Measurements from ENCODE around the gene CHST12.

CHST12 gene

DNA sequence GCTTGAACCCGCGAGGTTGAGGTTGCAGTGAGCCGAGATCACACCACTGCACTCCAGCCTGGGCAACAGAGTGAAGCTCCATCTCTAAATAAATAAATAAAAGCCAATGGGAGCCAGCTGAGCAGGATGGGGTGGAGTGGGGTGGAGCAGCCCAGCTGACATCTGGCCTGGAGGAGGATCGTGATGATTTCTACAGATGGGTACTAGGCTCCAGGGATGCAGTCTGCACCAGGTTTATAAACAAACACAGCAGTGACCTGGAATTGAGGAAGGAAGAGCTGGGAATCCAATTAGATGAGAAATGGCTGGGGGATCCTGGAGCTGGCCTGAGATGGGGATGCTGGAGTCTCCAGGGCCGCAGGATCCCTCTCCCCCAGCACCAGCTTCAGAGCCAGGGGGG, 80.1 kb downstream of the CHST12 start:
- DNase-seq, result no peak

GRCh38 chr7:2484868-2485267, 81.5 kb downstream of the CHST12 start:
- no peak for DNase-seq

GRCh38 chr7:2487586-2488271, 84.3 kb downstream of the CHST12 start:
- no peak for DNase-seq

- no peak for DNase-seq
These were observed 84.8 kb downstream of the CHST12 start for GRCh38 chr7:2488272-2488645.

GRCh38 chr7:2488681-2489080, 85.3 kb downstream of the CHST12 start:
- DNase-seq, result no peak

DNA sequence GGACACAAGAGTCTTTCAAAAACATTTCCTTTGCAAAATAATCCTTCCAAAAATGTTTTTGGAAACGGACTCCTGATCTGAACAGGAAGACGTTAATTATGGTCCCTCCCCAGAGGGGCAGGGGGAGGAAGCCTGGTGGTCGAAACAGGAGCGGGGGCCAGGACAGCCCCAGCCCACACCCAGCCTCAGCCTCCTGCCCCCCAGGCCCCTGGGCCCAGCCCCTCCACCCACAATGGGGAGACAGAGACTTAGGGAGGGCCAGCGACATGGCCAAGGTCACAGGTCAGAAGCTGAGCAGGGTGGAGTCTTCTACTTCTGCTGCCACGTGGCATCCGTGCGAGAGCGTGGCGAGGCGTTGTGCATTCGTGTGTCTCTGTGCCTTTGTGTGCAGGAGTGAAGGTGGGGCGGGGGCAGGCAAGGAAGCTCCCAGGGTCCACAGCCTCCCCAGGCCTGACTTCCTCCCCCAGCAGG, 86.8 kb downstream of the CHST12 start:
- DNase-seq, result no peak

- DNase-seq, result no peak
These were observed 88.6 kb downstream of the CHST12 start for GRCh38 chr7:2492038-2492437.

GRCh38 chr7:2493205-2494164, 90.1 kb downstream of the CHST12 start:
- DNase-seq, result no peak

- DNase-seq, result no peak
These were observed 91.0 kb downstream of the CHST12 start for GRCh38 chr7:2494191-2495130.

DNA sequence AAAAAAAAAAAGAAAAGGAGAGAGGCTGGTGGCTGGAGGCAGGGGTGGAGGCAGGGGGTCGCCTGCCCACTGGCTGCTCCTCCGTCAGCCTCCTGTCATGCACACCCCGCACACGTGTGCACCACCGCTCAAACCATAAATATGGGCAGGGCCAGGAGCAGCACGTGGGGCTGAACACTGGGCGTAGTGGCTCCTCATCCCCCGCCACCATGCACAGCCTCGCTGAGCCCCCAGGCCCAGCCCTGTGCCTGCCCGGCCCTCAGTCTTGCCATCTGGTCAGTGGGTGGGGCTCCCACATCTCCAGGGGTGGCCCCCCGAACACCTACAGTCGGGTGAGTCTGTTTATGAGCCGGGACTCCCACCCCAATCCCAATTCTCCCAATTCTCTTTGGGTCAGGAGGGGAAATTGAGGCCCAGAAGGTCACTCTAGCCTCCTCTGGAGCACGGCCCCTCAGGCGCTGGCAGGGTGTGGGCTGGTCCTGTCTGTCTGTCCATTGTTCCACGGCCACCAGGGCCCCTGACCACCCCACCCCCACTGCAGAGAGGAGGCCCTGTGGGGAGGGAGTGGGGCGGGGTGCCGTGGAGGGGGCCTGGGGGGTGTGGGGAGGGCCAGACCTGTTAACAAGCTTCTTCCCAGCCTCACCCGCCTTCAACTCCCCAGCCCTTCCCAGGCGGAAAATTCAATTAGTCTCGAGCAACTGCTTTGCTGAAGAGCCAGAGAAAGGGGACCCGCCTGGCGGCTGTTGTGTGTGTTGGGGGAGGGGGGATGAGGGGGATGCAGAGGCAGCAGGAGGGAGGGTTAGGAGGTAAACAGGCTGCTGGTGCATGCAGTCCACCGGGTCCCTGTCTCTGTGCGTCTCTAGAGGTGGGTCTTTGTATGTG, 92.2 kb downstream of the CHST12 start:
- DNase-seq, result no peak

DNA sequence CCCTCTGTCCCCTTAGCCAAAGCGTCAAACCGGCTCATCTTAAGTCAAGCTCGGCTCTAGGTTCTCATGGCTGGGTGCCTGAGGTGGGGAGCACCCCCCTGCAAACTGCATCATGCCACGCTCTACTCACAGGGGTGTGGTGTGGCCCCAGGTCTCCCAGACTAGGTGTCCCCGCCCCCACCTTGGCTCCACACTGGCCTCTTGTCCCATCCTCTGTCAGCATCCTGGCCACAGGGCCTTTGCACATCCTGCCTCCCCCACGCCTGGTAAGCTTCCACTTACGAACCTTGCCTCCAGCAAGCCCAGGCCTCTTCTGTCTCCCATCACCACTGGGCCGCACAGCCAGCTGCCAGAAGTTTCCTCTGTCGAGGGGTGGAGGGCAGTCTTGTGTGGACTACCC, 93.0 kb downstream of the CHST12 start:
- DNase-seq, result no peak

GRCh38 chr7:2497065-2497464, 93.7 kb downstream of the CHST12 start:
- DNase-seq, result no peak

DNA sequence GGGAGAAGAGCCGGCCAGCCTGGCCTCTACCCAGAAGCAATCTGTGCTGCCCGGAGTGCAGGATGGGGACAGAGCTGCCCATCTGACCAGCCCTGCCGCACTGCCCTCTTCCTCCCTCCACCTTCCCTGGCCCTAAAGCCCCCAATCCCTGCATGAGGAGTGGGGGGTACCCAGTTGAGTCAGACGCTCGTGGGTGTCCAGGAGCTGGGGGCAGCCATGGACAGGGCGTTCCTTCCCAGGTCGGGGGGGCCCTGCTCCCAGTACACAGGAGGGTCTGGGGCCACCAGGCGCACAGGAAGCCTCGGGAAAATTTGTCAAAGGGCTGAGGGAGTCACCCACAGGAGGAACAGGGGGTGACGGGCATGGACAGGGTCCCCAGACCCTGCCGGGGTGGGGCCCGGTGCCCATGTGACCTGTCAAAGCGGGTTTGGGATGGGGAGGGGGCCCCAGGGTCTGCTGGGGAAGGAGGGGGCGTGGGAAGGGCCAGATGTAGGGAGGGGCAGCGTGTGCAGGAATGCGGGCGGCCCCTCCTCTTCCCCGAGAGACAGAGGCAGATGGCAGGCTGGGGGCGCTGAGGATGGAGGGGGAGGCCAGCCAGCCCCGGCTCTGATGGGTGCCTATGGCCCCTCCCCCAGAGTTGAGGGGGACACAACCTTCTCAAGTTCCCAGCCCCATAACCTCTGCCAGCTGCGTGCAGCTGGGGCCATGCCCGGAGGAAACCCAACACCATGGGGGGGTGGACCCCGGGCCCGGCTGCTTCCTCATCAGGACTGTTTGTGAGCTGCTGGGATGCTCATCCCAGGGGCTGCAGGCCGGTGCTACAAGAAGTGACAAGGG, 94.3 kb downstream of the CHST12 start:
- DNase-seq, result no peak

All from CD4-positive, alpha-beta T cell treated with Interleukin-1 beta for 1 hour (primary cell).